Ectodermal cell (in vitro differentiated cells): ENCODE data around the gene COMP.
"Not testable (repeated sequence)": the region's sequence is repeated elsewhere in the genome, so short reads cannot be mapped to it uniquely, and the experiment has no call there.

Experiments used
- H3K27ac ChIP-seq: 2 replicates; pipeline ENCODE4 v1.7.0; 2013; ENCODE audit warnings: mild to moderate bottlenecking, low read depth, low read length; ENCODE audit not compliant: insufficient read depth, poor library complexity, severe bottlenecking
- H3K27me3 ChIP-seq: 2 replicates; pipeline ENCODE4 v1.7.0; 2013; ENCODE audit warnings: mild to moderate bottlenecking, low read length; ENCODE audit not compliant: insufficient read depth, control insufficient read depth, poor library complexity, severe bottlenecking
- H3K36me3 ChIP-seq: one replicate; pipeline ENCODE4 v1.7.0; 2013; ENCODE audit warnings: low read length; ENCODE audit not compliant: control insufficient read depth, insufficient read depth
- H3K4me1 ChIP-seq: one replicate; pipeline ENCODE4 v1.7.0; 2013; ENCODE audit warnings: low read length; ENCODE audit not compliant: control insufficient read depth, insufficient read depth
- H3K4me3 ChIP-seq: 2 replicates; pipeline ENCODE4 v1.7.0; 2013; ENCODE audit warnings: low read depth, low read length, control low read depth; ENCODE audit not compliant: insufficient read depth
- H3K9me3 ChIP-seq: 2 replicates; pipeline ENCODE4 v1.7.0; 2013; ENCODE audit warnings: mild to moderate bottlenecking, low read length, moderate library complexity; ENCODE audit not compliant: control insufficient read depth
- WGBS, 2 experiments: methylation state at CpG; one replicate each; pipeline ENCODE4 v1.1.7; 2013; ENCODE audit warnings: missing lambda C conversion rate in 2 of 2; 5-methylcytosine and 5-hydroxymethylcytosine counted together

The COMP gene

GRCh38 chr19:18830488-18830887 lies 39.4 kb upstream of the COMP start:
- H3K27ac ChIP-seq: no peak overlapping the region
- 78 to 98% methylated on average over 1 to 2 of the region's 2 CpGs for WGBS, 2 experiments
- H3K27me3 ChIP-seq: peaks cover 3% of the 10 kb centered on the region
- H3K9me3 ChIP-seq: no peaks in the 10 kb centered on the region
- peaks cover 12% of the 10 kb centered on the region for H3K4me1 ChIP-seq
- H3K36me3 ChIP-seq: no peaks in the 10 kb centered on the region
- H3K4me3 ChIP-seq: no peak overlapping the region

DNA sequence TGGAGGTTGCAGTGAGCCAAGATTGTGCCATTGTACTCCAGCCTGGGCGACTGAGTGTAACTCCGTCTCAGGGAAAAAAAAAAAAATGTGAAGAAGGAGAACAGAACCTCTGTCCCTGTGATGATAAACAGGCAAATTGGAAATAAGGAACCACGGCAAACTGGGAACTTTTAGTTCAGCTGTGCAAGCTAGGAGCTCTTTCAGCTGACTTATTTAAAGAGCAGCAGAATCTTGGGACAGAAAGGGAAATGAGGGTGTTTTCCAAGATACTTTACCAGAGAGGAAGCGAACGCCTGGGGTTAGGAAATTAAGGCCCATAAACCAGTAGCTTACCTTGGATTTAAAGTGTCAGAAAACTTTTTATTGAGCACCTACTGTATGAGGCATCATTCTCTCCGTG lies 37.7 kb upstream of the COMP start:
- Histone ChIP-seq H3K36me3 (no peaks in the 10 kb centered on the region), H3K4me1 (peaks cover 3% of the 10 kb centered on the region), H3K9me3 (no peaks in the 10 kb centered on the region), H3K27me3 (peaks cover 3% of the 10 kb centered on the region), H3K27ac (no peak overlapping the region), H3K4me3 (no peak overlapping the region)
- 75 to 77% methylated on average over 6 of the region's 6 CpGs for WGBS, 2 experiments

- Histone ChIP-seq H3K36me3 (no peaks in the 10 kb centered on the region), H3K4me1 (no peaks in the 10 kb centered on the region), H3K27ac (no peak overlapping the region), H3K27me3 (peaks cover 19% of the 10 kb centered on the region), H3K4me3 (no peak overlapping the region), H3K9me3 (no peaks in the 10 kb centered on the region)
- WGBS, 2 experiments: 90 to 92% methylated on average over 9 of the region's 9 CpGs
Measured at GRCh38 chr19:18817574-18817973, 26.5 kb upstream of the COMP start.

DNA sequence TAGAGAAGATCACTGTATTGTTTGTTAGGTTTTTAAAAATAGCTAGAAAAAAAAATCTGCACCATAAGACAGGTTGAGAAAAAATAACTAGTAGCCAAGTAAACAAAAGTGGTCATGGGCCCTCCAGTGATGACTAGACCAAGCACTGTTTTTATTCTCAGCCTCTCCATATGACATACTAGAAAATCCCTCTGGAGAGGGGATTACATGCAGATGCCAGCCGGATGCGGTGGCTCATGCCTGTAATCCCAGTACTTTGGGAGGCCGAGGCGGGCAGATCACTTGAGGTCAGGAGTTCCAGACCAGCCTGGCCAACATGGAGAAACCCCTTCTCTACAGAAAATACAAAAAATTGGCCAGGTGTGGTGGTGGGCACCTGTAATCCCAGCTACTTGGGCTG lies 25.5 kb upstream of the COMP start:
- not testable (repeated sequence) for H3K9me3 ChIP-seq, H3K4me3 ChIP-seq, H3K27ac ChIP-seq, H3K36me3 ChIP-seq, H3K4me1 ChIP-seq
- WGBS, 2 experiments: 80 to 85% methylated on average over 4 of the region's 4 CpGs
- H3K27me3 ChIP-seq: peaks cover 25% of the 10 kb centered on the region

- no peak overlapping the region for H3K27ac ChIP-seq
- no peaks in the 10 kb centered on the region for H3K36me3 ChIP-seq
- no peaks in the 10 kb centered on the region for H3K9me3 ChIP-seq
Measured at GRCh38 chr19:18815673-18816072, 24.6 kb upstream of the COMP start.

DNA sequence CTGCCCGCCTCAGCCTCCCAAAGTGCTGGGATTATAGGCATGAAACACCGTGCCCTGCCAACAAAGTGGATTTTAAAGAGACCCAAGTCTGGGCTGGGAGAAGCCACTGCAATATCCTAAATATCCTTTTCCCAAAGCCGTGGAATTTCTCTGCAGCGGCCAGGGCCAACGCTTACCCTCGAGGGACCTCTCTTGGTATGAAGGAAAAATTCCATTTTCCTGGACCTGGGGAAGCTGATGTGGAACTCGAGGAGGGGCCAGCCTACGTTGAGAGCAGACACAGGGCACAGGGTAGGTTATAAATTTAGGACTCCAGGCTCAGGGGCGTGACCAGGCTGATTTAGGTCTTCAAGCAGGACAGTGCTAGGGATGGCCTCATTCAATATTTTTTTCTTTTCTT lies 23.0 kb upstream of the COMP start:
- 86 to 90% methylated on average over 9 of the region's 9 CpGs for WGBS, 2 experiments
- Histone ChIP-seq H3K27me3 (peaks cover 36% of the 10 kb centered on the region), H3K27ac (no peak overlapping the region)

More at GRCh38 chr19:18815673-18816072, 24.6 kb upstream of the COMP start:
- WGBS, 2 experiments: 90 to 91% methylated on average over 5 of the region's 5 CpGs
- no peaks in the 10 kb centered on the region for H3K4me1 ChIP-seq
- no peak overlapping the region for H3K4me3 ChIP-seq
- H3K27me3 ChIP-seq: peaks cover 29% of the 10 kb centered on the region

DNA sequence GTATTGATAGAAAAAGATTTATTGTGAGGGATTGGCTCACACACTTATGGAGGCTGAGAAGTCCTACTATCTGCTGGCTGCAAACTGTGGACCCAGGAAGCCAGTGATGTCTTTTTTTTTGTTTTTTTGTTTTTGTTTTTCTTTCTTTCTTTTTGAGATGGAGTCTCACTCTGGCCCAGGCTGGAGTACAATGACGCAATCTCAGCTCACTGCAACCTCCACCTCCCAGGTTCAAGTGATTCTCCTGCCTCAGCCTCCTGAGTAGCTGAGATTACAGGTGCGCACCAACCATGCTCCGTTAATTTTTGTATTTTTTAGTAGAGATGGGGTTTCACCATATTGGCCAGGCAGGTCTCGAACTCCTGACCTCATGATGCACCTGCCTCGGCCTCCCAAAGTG lies 20.5 kb upstream of the COMP start:
- H3K4me3 ChIP-seq, H3K4me1 ChIP-seq, H3K9me3 ChIP-seq, H3K36me3 ChIP-seq, H3K27ac ChIP-seq: not testable (repeated sequence)
- WGBS, 2 experiments: 89 to 93% methylated on average over 5 of the region's 5 CpGs
- H3K27me3 ChIP-seq: peaks cover 51% of the 10 kb centered on the region

More for the DNA sequence above, 23.0 kb upstream of the COMP start:
- no peaks in the 10 kb centered on the region for H3K36me3 ChIP-seq
- no peak overlapping the region for H3K4me3 ChIP-seq
- no peaks in the 10 kb centered on the region for H3K4me1 ChIP-seq
- no peaks in the 10 kb centered on the region for H3K9me3 ChIP-seq

DNA sequence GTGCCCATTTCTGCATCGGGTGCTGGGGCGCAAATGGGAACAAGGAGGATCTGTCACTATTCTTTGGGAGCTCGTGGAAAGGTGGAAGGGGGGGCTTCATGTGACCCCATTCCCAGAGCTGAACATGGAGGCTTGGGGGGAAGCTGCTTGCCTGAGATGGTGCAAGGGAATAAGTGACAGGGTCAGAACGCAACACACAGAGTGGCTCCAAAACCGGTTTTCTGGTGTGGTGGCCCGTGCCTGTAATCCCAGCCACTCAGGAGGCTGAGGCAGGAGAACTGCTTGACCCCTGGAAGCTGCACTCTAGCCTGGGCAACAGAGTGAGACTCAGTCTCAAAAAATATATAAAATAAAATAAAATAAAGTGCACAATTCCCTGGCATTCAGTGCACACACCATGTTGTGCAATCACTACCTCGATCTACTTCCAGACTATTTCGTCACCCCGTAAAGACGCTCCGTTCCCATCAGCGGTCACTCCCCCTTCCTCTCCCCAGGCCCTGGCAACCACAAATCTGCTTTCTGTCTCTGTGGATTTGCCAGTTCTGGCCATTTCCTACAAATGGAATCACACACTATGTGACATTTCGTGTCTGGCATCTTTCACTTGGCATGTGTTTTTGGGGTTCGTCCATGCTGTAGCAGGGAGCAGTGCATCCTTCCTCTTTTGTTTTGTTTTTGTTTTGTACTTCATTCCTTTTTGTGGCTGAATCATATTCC lies 18.2 kb upstream of the COMP start:
- Histone ChIP-seq H3K4me1 (no peaks in the 10 kb centered on the region), H3K4me3 (no peak overlapping the region), H3K27me3 (peaks cover 49% of the 10 kb centered on the region), H3K27ac (no peak overlapping the region), H3K36me3 (no peaks in the 10 kb centered on the region), H3K9me3 (no peaks in the 10 kb centered on the region)
- 85 to 87% methylated on average over 14 of the region's 14 CpGs for WGBS, 2 experiments

- no peaks in the 10 kb centered on the region for H3K36me3 ChIP-seq
- no peaks in the 10 kb centered on the region for H3K9me3 ChIP-seq
- no peak overlapping the region for H3K4me3 ChIP-seq
- no peak overlapping the region for H3K27ac ChIP-seq
- 83 to 87% methylated on average over 19 of the region's 19 CpGs for WGBS, 2 experiments
- no peaks in the 10 kb centered on the region for H3K4me1 ChIP-seq
- H3K27me3 ChIP-seq: peaks cover 35% of the 10 kb centered on the region
Measured at GRCh38 chr19:18807861-18808331, 16.8 kb upstream of the COMP start.

DNA sequence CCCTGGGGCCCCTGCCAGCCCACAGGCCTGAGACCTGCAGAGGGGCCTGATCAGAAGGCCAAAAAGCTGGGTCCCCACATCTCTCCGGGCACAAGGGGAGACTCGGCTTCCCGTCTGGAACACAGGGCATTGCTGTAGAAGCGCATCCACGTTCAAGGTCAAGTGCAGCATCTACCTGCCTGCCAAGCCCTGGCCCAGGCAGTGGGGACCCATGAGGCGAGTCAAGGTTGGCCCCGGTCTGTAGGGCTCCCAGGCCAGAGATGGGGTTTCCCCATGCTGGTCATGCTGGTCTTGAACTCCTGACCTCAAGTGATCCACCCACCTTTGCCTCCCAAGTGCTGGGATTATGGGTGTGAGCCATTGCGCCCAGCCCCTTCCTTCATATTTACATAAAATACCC lies 13.5 kb upstream of the COMP start:
- H3K36me3 ChIP-seq: no peaks in the 10 kb centered on the region
- H3K27ac ChIP-seq: no peak overlapping the region
- no peaks in the 10 kb centered on the region for H3K9me3 ChIP-seq
- H3K4me3 ChIP-seq: no peak overlapping the region
- no peaks in the 10 kb centered on the region for H3K4me1 ChIP-seq
- peaks cover 43% of the 10 kb centered on the region for H3K27me3 ChIP-seq
- 85 to 88% methylated on average over 8 of the region's 8 CpGs for WGBS, 2 experiments
